ENCODE measurements around the gene OR5H2. TPM values are rescaled to one million over a fixed set of nuclear protein-coding genes. Genes with fewer than 3 reads are reported as not detected.

OR5H2 gene
- total and polyA plus RNA-seq, 2 donors (not counting 1 experiment from before 2014, with no cell fraction given) = not detected

DNA sequence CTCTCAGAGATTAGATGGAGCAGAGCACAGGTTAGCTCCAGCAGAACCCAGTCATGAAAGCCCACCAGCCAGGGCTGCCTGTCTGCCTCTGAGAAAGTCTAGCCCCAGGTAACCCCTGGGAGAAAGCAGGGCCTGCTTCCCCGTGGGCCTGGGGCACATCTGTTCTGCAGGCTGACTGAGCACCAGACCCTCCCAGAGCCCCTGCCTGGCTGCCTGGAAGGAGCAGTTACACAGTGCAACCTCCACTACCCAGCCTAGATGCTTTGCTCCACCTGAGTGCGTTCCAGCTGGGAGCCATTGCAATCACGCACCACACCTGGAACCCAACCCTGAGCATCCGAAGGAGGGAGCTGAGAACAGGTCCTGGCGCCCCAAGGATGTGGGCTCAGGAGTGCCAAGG lies 46.6 kb downstream of the OR5H2 start:
- Histone ChIP-seq H3K27me3 (replicated peaks in 1 of 4; ENCODE audit: control extremely low read depth in 1 of 4, control insufficient read depth in 3 of 4, insufficient read depth in 4 of 4, low read length in 3 of 4) (no peaks in the 10 kb centered on the region), H3K4me3 (ENCODE audit: control extremely low read depth in 1 of 5, extremely low read depth in 1 of 5, insufficient read depth in 1 of 5, low read depth in 2 of 5, low read length in 4 of 5) (no peak overlapping the region), H3K4me2 (replicated peaks; ENCODE audit: low read depth, low read length, poor library complexity, severe bottlenecking) (no peak overlapping the region), H3K79me2 (ENCODE audit: control insufficient read depth, insufficient read depth, low read length) (no peaks in the 10 kb centered on the region), H3K36me3 (replicated peaks in 1 of 2; ENCODE audit: control extremely low read depth in 1 of 2, control insufficient read depth in 1 of 2, extremely low read depth in 1 of 2, insufficient read depth in 2 of 2, low read length in 1 of 2) (no peaks in the 10 kb centered on the region), H3K9me3 (ENCODE audit: control extremely low read depth in 1 of 3, control insufficient read depth in 2 of 3, insufficient read depth in 1 of 3, low read length in 2 of 3) (no peaks in the 10 kb centered on the region), H3K4me1 (ENCODE audit: control insufficient read depth in 2 of 2, insufficient read depth in 2 of 2, low read length in 2 of 2) (no peaks in the 10 kb centered on the region), H2AFZ (ENCODE audit: insufficient read depth, low read depth, low read length, poor library complexity, severe bottlenecking) (no peak overlapping the region), H3K27ac (ENCODE audit: low read length in 2 of 2) (no peak overlapping the region), H4K20me1 (ENCODE audit: control insufficient read depth, insufficient read depth, low read length, poor library complexity, severe bottlenecking) (no peaks in the 10 kb centered on the region), H3K9ac (ENCODE audit: low read length) (no peak overlapping the region)
- no peaks in the 10 kb centered on the region for H3K9me3 Mint-ChIP-seq (ENCODE audit: insufficient read depth)
- DNase-seq = no peak
- 78% methylated on average over 5 of the region's 5 CpGs for WGBS (ENCODE audit: insufficient coverage)
- ChIA-PET CTCF (interaction anchor here (0.6 to 1.5 kb wide), 2 partner anchors 10 to 291 kb away, joined by 3 to 6 read pairs; no protein-coding TSS in a partner anchor), POLR2A (no interaction called here)
- no peaks in the 10 kb centered on the region for H3K4me1 Mint-ChIP-seq
- H3K27ac Mint-ChIP-seq = no peak overlapping the region
- no peak for ATAC-seq (ENCODE audit: low read depth)
- intact Hi-C loops (cut with micrococcal nuclease) = loop anchor here (10.0 kb wide), 1 partner anchor 534 kb away; no protein-coding TSS in a partner anchor
- TF ChIP-seq, protein P1, sequence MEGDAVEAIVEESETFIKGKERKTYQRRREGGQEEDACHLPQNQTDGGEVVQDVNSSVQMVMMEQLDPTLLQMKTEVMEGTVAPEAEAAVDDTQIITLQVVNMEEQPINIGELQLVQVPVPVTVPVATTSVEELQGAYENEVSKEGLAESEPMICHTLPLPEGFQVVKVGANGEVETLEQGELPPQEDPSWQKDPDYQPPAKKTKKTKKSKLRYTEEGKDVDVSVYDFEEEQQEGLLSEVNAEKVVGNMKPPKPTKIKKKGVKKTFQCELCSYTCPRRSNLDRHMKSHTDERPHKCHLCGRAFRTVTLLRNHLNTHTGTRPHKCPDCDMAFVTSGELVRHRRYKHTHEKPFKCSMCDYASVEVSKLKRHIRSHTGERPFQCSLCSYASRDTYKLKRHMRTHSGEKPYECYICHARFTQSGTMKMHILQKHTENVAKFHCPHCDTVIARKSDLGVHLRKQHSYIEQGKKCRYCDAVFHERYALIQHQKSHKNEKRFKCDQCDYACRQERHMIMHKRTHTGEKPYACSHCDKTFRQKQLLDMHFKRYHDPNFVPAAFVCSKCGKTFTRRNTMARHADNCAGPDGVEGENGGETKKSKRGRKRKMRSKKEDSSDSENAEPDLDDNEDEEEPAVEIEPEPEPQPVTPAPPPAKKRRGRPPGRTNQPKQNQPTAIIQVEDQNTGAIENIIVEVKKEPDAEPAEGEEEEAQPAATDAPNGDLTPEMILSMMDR (IDR thresholded peaks at IDR 0.05) = no peak
- TF ChIP-seq EZH2 (IDR thresholded peaks at IDR 0.05; ENCODE audit: borderline replicate concordance, insufficient read depth, low read depth, low read length, poor library complexity, severe bottlenecking) = no peak
- no peak overlapping the region for H3K4me3 Mint-ChIP-seq
- H3K27me3 Mint-ChIP-seq = no peaks in the 10 kb centered on the region

DNA sequence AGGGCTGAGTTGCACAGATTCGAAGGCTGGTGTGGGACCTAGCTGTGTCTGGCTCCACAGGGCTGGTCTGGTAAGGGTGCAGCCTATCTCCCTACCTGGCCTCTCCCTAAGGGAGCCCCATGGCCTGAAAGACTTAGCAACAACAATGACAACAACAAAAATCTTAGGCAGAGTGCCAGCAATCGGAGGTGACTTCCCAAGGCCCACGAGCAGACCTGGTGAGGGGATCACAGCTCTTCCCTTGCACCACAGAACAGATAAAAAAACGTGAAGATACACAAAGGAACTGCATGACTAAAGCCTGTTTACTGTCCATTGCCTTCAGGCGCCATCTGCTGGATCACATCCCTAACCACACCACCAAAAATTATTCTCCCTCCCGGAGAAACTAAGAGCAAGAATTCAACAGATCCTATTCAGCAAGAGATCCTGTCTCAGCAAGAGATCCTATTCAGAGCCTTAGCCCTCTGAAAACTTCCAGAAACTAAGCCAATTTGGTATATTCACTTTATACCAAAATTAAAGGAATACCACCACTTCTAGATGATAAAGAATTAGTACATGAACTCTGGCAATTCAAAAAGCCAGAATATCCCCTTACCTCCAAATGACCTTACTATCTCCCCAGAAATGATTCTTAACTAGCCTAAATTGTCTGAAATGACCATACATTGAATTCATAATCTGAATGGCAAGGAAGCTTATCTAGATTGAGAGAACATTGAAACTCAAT lies 47.3 kb downstream of the OR5H2 start:
- Mint-ChIP-seq H3K27me3 (peaks cover 4% of the 10 kb centered on the region), H3K4me1 (no peaks in the 10 kb centered on the region), H3K4me3 (no peak overlapping the region), H3K27ac (no peak overlapping the region), H3K9me3 (ENCODE audit: insufficient read depth) (no peaks in the 10 kb centered on the region)
- intact Hi-C loops (cut with micrococcal nuclease) = loop anchor here (10.0 kb wide), 1 partner anchor 535 kb away; no protein-coding TSS in a partner anchor
- ATAC-seq (ENCODE audit: low read depth) = no peak
- peak; percentile 22 for DNase-seq
- TF ChIP-seq EZH2 (IDR thresholded peaks at IDR 0.05; ENCODE audit: borderline replicate concordance, insufficient read depth, low read depth, low read length, poor library complexity, severe bottlenecking) = no peak
- TF ChIP-seq, protein P1 (IDR thresholded peaks at IDR 0.05) = peak; percentile 50
- Histone ChIP-seq H3K27ac (ENCODE audit: low read length in 2 of 2) (no peak overlapping the region), H3K4me2 (replicated peaks; ENCODE audit: low read depth, low read length, poor library complexity, severe bottlenecking) (no peak overlapping the region), H2AFZ (ENCODE audit: insufficient read depth, low read depth, low read length, poor library complexity, severe bottlenecking) (no peak overlapping the region), H3K4me1 (ENCODE audit: control insufficient read depth in 2 of 2, insufficient read depth in 2 of 2, low read length in 2 of 2) (no peaks in the 10 kb centered on the region), H3K36me3 (replicated peaks in 1 of 2; ENCODE audit: control extremely low read depth in 1 of 2, control insufficient read depth in 1 of 2, extremely low read depth in 1 of 2, insufficient read depth in 2 of 2, low read length in 1 of 2) (no peaks in the 10 kb centered on the region), H4K20me1 (ENCODE audit: control insufficient read depth, insufficient read depth, low read length, poor library complexity, severe bottlenecking) (no peaks in the 10 kb centered on the region), H3K27me3 (replicated peaks in 1 of 4; ENCODE audit: control extremely low read depth in 1 of 4, control insufficient read depth in 3 of 4, insufficient read depth in 4 of 4, low read length in 3 of 4) (no peaks in the 10 kb centered on the region), H3K4me3 (ENCODE audit: control extremely low read depth in 1 of 5, extremely low read depth in 1 of 5, insufficient read depth in 1 of 5, low read depth in 2 of 5, low read length in 4 of 5) (no peak overlapping the region), H3K9ac (ENCODE audit: low read length) (no peak overlapping the region), H3K9me3 (ENCODE audit: control extremely low read depth in 1 of 3, control insufficient read depth in 2 of 3, insufficient read depth in 1 of 3, low read length in 2 of 3) (no peaks in the 10 kb centered on the region), H3K79me2 (ENCODE audit: control insufficient read depth, insufficient read depth, low read length) (no peaks in the 10 kb centered on the region)
- ChIA-PET CTCF (interaction anchor here (0.6 to 1.5 kb wide), 3 partner anchors 11 to 291 kb away, joined by 3 to 6 read pairs (median 3); no protein-coding TSS in a partner anchor), POLR2A (no interaction called here)
- 0% methylated on average over 5 of the region's 6 CpGs for WGBS (ENCODE audit: insufficient coverage)
